ENCODE measurements around the gene BORA. TPM values are rescaled to one million over a fixed set of nuclear protein-coding genes. Genes with fewer than 3 reads are reported as not detected.

The BORA gene
- total and polyA plus RNA-seq, 12 donors: 0.42 to 1.6 (median 0.90) TPM

- H3K9me3 ChIP-seq: peaks cover 0 to 6% (median 0%) of the 10 kb centered on the region in 11 donors
- DNase-seq (no peak), ATAC-seq (no peak)
- intact Hi-C loops (cut with DNase I): loop anchor here in 3 of 10 donors (10.0 kb wide), 2 partner anchors 900 to 910 kb away; no protein-coding TSS in a partner anchor
- TF ChIP-seq CTCF (IDR thresholded peaks at IDR 0.05): no peak
- H3K4me1 ChIP-seq: no peaks in the 10 kb centered on the region
- no peak overlapping the region for H3K4me3 ChIP-seq
- 92 to 96% methylated on average over 1 of the region's 1 CpG for WGBS, 2 donors
- H3K27ac ChIP-seq: no peak overlapping the region
- no peaks in the 10 kb centered on the region for H3K27me3 ChIP-seq
- peaks cover 0 to 73% (median 4%) of the 10 kb centered on the region in 9 donors for H3K36me3 ChIP-seq
Observed at GRCh38 chr13:72804301-72804700, 76.6 kb downstream of the BORA start.

Other genes starting within 250 kb of the BORA start
- 1 to 10 TPM; 5.8 to 9.6 (median 6.6) TPM for gene MZT1, start 294 bp upstream of the BORA start, total RNA-seq
- 1 to 10 TPM; 6.4 to 7.0 TPM for gene MZT1, start 294 bp upstream of the BORA start, polyA plus RNA-seq
- gene DIS3, start 54.0 kb downstream of the BORA start, total RNA-seq: 10 to 100 TPM; 13.6 to 19.6 (median 17.2) TPM
- 1 to 10 TPM; 5.9 to 7.3 TPM for gene DIS3, start 54.0 kb downstream of the BORA start, polyA plus RNA-seq
- gene PIBF1, start 54.2 kb downstream of the BORA start, total RNA-seq: 10 to 100 TPM; 12.1 to 20.9 (median 16.7) TPM
- gene PIBF1, start 54.2 kb downstream of the BORA start, polyA plus RNA-seq: 10 to 100 TPM in 1 of 2 donors, 1 to 10 TPM in 1; 7.5 to 17.9 TPM